ENCODE results near the gene EHBP1. TPM values are rescaled to one million over a fixed set of nuclear protein-coding genes. Genes with fewer than 3 reads are reported as not detected.

The EHBP1 gene
- total and polyA plus RNA-seq, 2 donors (not counting 3 experiments of a cell fraction or from before 2014, with no cell fraction given), result 8.4 to 34.8 TPM

- Histone ChIP-seq H3K9me3 (replicated peaks; ENCODE audit: control insufficient read depth, insufficient read depth, low read length) (no peaks in the 10 kb centered on the region), H3K9me1 (replicated peaks; ENCODE audit: control insufficient read depth, extremely low read depth, insufficient read depth, low read length) (no peaks in the 10 kb centered on the region), H2AFZ (ENCODE audit: low read depth, low read length) (no peak overlapping the region), H3K27ac (ENCODE audit: insufficient read depth, low read depth, low read length) (no peak overlapping the region), H4K20me1 (replicated peaks; ENCODE audit: control insufficient read depth, extremely low read depth, insufficient read depth, low read length) (no peaks in the 10 kb centered on the region), H3K27me3 (ENCODE audit: control insufficient read depth in 2 of 2, insufficient read depth in 2 of 2, low read length in 2 of 2) (no peaks in the 10 kb centered on the region), H3K4me1 (ENCODE audit: control insufficient read depth, extremely low read depth, insufficient read depth, low read length) (no peaks in the 10 kb centered on the region), H3K36me3 (ENCODE audit: control insufficient read depth in 2 of 2, extremely low read depth in 1 of 2, insufficient read depth in 2 of 2, low read length in 2 of 2) (no peaks in the 10 kb centered on the region), H3K4me2 (ENCODE audit: insufficient read depth, low read length) (no peak overlapping the region), H3K79me2 (ENCODE audit: control insufficient read depth, insufficient read depth, low read length) (peaks cover 21% of the 10 kb centered on the region), H3K4me3 (replicated peaks in 1 of 3; ENCODE audit: insufficient read depth in 1 of 3, low read depth in 1 of 3, low read length in 3 of 3) (no peak overlapping the region), H3K9ac (replicated peaks; ENCODE audit: extremely low read depth, insufficient read depth, low read length) (no peak overlapping the region)
- DNase-seq (ENCODE audit: low read depth, low spot score), result no peak
- no peak for FAIRE-seq
- dilution Hi-C loops (cut with MboI; ENCODE audit: extremely low pct_ligation_motif_present, low sequenced_read_pairs) (no loop called here), intact Hi-C loops (cut with micrococcal nuclease) (no loop called here)
- BruUV-seq (replicated peaks), result no TSS peak
- CTCF ChIA-PET, result interaction anchor here (1.0 kb wide), 1 partner anchor 25 kb away, joined by 3 read pairs; no protein-coding TSS in a partner anchor
- POLR2A ChIA-PET, result no interaction called here
- TF ChIP-seq FOS (IDR thresholded peaks at IDR 0.05; ENCODE audit: borderline replicate concordance, insufficient read depth, low read length), result no peak
- no peak for TF ChIP-seq POLR2A (IDR thresholded peaks at IDR 0.05; ENCODE audit: low read depth, low read length)
- no peak for TF ChIP-seq JUN (IDR thresholded peaks at IDR 0.05; ENCODE audit: borderline replicate concordance, insufficient read depth, insufficient read length, low read depth)
- TF ChIP-seq, protein P1, sequence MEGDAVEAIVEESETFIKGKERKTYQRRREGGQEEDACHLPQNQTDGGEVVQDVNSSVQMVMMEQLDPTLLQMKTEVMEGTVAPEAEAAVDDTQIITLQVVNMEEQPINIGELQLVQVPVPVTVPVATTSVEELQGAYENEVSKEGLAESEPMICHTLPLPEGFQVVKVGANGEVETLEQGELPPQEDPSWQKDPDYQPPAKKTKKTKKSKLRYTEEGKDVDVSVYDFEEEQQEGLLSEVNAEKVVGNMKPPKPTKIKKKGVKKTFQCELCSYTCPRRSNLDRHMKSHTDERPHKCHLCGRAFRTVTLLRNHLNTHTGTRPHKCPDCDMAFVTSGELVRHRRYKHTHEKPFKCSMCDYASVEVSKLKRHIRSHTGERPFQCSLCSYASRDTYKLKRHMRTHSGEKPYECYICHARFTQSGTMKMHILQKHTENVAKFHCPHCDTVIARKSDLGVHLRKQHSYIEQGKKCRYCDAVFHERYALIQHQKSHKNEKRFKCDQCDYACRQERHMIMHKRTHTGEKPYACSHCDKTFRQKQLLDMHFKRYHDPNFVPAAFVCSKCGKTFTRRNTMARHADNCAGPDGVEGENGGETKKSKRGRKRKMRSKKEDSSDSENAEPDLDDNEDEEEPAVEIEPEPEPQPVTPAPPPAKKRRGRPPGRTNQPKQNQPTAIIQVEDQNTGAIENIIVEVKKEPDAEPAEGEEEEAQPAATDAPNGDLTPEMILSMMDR (IDR thresholded peaks at IDR 0.05; ENCODE audit: extremely low read depth in 1 of 2, insufficient read depth in 1 of 2, low read depth in 1 of 2, low read length in 2 of 2), result no peak
- TF ChIP-seq POLR2AphosphoS5 (IDR thresholded peaks at IDR 0.05; ENCODE audit: insufficient read depth, low read depth, low read length), result no peak
- TF ChIP-seq GATA2 (IDR thresholded peaks at IDR 0.05; ENCODE audit: insufficient read depth, insufficient read length, low read depth, low read length), result no peak
- TF ChIP-seq MAX (IDR thresholded peaks at IDR 0.05; ENCODE audit: insufficient read depth, insufficient read length), result no peak
- no peak for TF ChIP-seq MYC (IDR thresholded peaks at IDR 0.05; ENCODE audit: low read depth, low read length)
- TF ChIP-seq EZH2 (IDR thresholded peaks at IDR 0.05; ENCODE audit: borderline replicate concordance, low read depth, low read length, severe bottlenecking), result no peak
Observed at GRCh38 chr2:62719757-62720156, 14.2 kb downstream of the EHBP1 start.
